B cell (primary cell): ENCODE results near the gene PLVAP.

Source experiments
- CTCF ChIP-seq: fragments of 200-600 bp; IDR thresholded peaks from one replicate; pipeline ENCODE4 v1.8.0; 2022; ENCODE audit warnings: antibody characterized with exemption, mild to moderate bottlenecking
- EZH2 ChIP-seq: IDR thresholded peaks from 2 replicates; pipeline ENCODE4 v1.6.1; 2012; ENCODE audit warnings: borderline replicate concordance, low read depth, mild to moderate bottlenecking, moderate library complexity, low read length; ENCODE audit not compliant: insufficient read depth, poor library complexity, severe bottlenecking

- no peak for TF ChIP-seq CTCF
- no peak for TF ChIP-seq EZH2
Measured at GRCh38 chr19:17339088-17339741, 37.9 kb downstream of the PLVAP start.
